ENCODE results near the gene GARNL3. TPM values are rescaled to one million over a fixed set of nuclear protein-coding genes. Genes with fewer than 3 reads are reported as not detected.
A peak's percentile ranks its signal among the peaks of the same experiment; 100 is the strongest.

GARNL3 gene
- total and polyA plus RNA-seq, 2 donors (not counting 3 experiments of a cell fraction or from before 2014, with no cell fraction given), result 1.4 to 8.3 TPM

DNA sequence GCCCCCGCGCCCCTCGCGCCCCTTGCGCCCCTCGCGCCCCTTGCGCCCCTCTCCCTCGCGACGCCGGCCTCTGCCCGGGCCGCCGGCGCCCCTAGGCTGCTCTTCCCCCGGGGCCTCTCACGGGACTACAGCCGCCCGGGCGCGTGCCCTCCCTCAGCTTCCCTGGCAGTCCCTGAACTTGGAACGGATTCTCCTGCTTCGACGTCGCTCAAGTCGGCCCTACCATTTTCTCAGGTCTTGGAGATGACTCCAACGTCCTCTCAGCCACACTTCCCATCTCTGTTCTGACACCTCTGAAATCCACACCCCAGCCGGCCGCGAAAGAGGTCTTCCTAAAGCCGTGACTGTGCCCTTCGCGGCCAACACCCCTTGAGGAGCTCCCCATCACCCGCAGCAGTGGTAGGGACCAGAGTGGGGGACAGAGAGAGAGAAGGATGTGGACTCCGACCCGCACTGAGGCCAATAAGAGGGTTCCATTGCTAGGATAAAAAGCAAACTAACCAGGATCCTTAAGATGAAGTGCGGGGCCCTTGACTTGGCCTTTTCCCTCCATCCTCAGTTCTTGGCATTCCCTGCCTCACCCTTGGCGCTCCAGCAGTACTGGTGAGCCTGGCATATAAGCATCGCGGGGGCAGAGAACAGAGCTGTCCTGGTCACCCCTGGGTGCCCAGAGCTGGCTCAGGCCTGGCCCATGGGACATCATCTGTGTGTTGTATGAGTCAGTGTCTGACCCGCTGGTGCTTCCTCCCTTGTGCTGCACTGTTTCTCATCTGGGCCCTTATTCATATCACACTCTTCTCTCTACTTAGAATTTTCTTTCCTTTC lies 38.6 kb upstream of the GARNL3 start:
- peak overlapping the region; percentile 90 for H2AFZ ChIP-seq (ENCODE audit: low read depth, low read length)
- no peak for TF ChIP-seq JUN (IDR thresholded peaks at IDR 0.05; ENCODE audit: borderline replicate concordance, insufficient read depth, insufficient read length, low read depth)
- TF ChIP-seq, protein P1, sequence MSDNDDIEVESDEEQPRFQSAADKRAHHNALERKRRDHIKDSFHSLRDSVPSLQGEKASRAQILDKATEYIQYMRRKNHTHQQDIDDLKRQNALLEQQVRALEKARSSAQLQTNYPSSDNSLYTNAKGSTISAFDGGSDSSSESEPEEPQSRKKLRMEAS (IDR thresholded peaks at IDR 0.05; ENCODE audit: insufficient read depth, insufficient read length), result no peak
- TF ChIP-seq, protein P2, sequence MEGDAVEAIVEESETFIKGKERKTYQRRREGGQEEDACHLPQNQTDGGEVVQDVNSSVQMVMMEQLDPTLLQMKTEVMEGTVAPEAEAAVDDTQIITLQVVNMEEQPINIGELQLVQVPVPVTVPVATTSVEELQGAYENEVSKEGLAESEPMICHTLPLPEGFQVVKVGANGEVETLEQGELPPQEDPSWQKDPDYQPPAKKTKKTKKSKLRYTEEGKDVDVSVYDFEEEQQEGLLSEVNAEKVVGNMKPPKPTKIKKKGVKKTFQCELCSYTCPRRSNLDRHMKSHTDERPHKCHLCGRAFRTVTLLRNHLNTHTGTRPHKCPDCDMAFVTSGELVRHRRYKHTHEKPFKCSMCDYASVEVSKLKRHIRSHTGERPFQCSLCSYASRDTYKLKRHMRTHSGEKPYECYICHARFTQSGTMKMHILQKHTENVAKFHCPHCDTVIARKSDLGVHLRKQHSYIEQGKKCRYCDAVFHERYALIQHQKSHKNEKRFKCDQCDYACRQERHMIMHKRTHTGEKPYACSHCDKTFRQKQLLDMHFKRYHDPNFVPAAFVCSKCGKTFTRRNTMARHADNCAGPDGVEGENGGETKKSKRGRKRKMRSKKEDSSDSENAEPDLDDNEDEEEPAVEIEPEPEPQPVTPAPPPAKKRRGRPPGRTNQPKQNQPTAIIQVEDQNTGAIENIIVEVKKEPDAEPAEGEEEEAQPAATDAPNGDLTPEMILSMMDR (IDR thresholded peaks at IDR 0.05; ENCODE audit: extremely low read depth in 1 of 2, insufficient read depth in 1 of 2, low read depth in 1 of 2, low read length in 2 of 2), result no peak
- no peak for TF ChIP-seq FOS (IDR thresholded peaks at IDR 0.05; ENCODE audit: borderline replicate concordance, insufficient read depth, low read length)
- no peak for TF ChIP-seq GATA2 (IDR thresholded peaks at IDR 0.05; ENCODE audit: insufficient read depth, insufficient read length, low read depth, low read length)
- no peak for TF ChIP-seq POLR2AphosphoS5 (IDR thresholded peaks at IDR 0.05; ENCODE audit: insufficient read depth, low read depth, low read length)
- TF ChIP-seq MYC (IDR thresholded peaks at IDR 0.05; ENCODE audit: low read depth, low read length), result no peak
- no peak for TF ChIP-seq POLR2A (IDR thresholded peaks at IDR 0.05; ENCODE audit: low read depth, low read length)
- no peak for TF ChIP-seq EZH2 (IDR thresholded peaks at IDR 0.05; ENCODE audit: borderline replicate concordance, low read depth, low read length, severe bottlenecking)
- H3K79me2 ChIP-seq (ENCODE audit: control insufficient read depth, insufficient read depth, low read length), result no peaks in the 10 kb centered on the region
- no TSS peak for BruUV-seq (replicated peaks)
- H3K36me3 ChIP-seq (ENCODE audit: control insufficient read depth in 2 of 2, extremely low read depth in 1 of 2, insufficient read depth in 2 of 2, low read length in 2 of 2), result no peaks in the 10 kb centered on the region
- H3K9me3 ChIP-seq (replicated peaks; ENCODE audit: control insufficient read depth, insufficient read depth, low read length), result no peaks in the 10 kb centered on the region
- H3K27me3 ChIP-seq (ENCODE audit: control insufficient read depth in 2 of 2, insufficient read depth in 2 of 2, low read length in 2 of 2), result peaks cover 13 to 25% of the 10 kb centered on the region in 2 experiments
- peaks cover 6% of the 10 kb centered on the region for H3K4me1 ChIP-seq (ENCODE audit: control insufficient read depth, extremely low read depth, insufficient read depth, low read length)
- FAIRE-seq (peak; percentile 46), DNase-seq (ENCODE audit: low read depth, low spot score) (no peak)
- peak overlapping the region in 1 of 3 experiments; percentile 84 for H3K4me3 ChIP-seq (replicated peaks in 1 of 3; ENCODE audit: insufficient read depth in 1 of 3, low read depth in 1 of 3, low read length in 3 of 3)
- POLR2A ChIA-PET, result interaction anchor here (1.3 to 2.4 kb wide), 2 partner anchors 19 to 126 kb away, joined by 3 to 15 read pairs; no protein-coding TSS in a partner anchor
- CTCF ChIA-PET, result interaction anchor here (0.6 to 4.5 kb wide), 7 partner anchors 10 to 285 kb away, joined by 3 to 31 read pairs (median 4); no protein-coding TSS in a partner anchor
- dilution Hi-C loops (cut with MboI; ENCODE audit: extremely low pct_ligation_motif_present, low sequenced_read_pairs), result no loop called here
- H3K9ac ChIP-seq (replicated peaks; ENCODE audit: extremely low read depth, insufficient read depth, low read length), result no peak overlapping the region
- no peaks in the 10 kb centered on the region for H3K9me1 ChIP-seq (replicated peaks; ENCODE audit: control insufficient read depth, extremely low read depth, insufficient read depth, low read length)
- H4K20me1 ChIP-seq (replicated peaks; ENCODE audit: control insufficient read depth, extremely low read depth, insufficient read depth, low read length), result no peaks in the 10 kb centered on the region
- H3K4me2 ChIP-seq (ENCODE audit: insufficient read depth, low read length), result peak overlapping the region; percentile 68
- H3K27ac ChIP-seq (ENCODE audit: insufficient read depth, low read depth, low read length), result no peak overlapping the region
- intact Hi-C loops (cut with micrococcal nuclease), result loop anchor here (5.0 kb wide), 1 partner anchor 491 kb away; the partner anchor contains the start of genes PTRH1 and TTC16
